ENCODE measurements around the gene CLDN6. TPM values are rescaled to one million over a fixed set of nuclear protein-coding genes. Genes with fewer than 3 reads are reported as not detected.

Gene CLDN6
- total RNA-seq, 1 donor from 2014 or later = not detected

GRCh38 chr16:2988590-2989099, 29.3 kb downstream of the CLDN6 start:
- DNase-seq (ENCODE audit: low read depth in 2 of 2) = no peak

GRCh38 chr16:2987833-2988232, 30.1 kb downstream of the CLDN6 start:
- no peak for DNase-seq (ENCODE audit: low read depth in 2 of 2)

- DNase-seq (ENCODE audit: low read depth in 2 of 2) = no peak
Measured at GRCh38 chr16:2987286-2987685, 30.7 kb downstream of the CLDN6 start.

GRCh38 chr16:2986623-2987188, 31.3 kb downstream of the CLDN6 start:
- DNase-seq (ENCODE audit: low read depth in 2 of 2) = no peak

- no peak for DNase-seq (ENCODE audit: low read depth in 2 of 2)
Measured at GRCh38 chr16:2985893-2986355, 32.1 kb downstream of the CLDN6 start.

GRCh38 chr16:2985462-2985861, 32.5 kb downstream of the CLDN6 start:
- DNase-seq (ENCODE audit: low read depth in 2 of 2) = no peak

- DNase-seq (ENCODE audit: low read depth in 2 of 2) = peak; percentile 56 to 73
Measured at GRCh38 chr16:2983706-2984136, 34.3 kb downstream of the CLDN6 start.

- no peak for DNase-seq (ENCODE audit: low read depth in 2 of 2)
Measured at GRCh38 chr16:2982402-2982801, 35.6 kb downstream of the CLDN6 start.

- no peak for DNase-seq (ENCODE audit: low read depth in 2 of 2)
Measured at GRCh38 chr16:2981899-2982250, 36.1 kb downstream of the CLDN6 start.

- no peak for DNase-seq (ENCODE audit: low read depth in 2 of 2)
Measured at GRCh38 chr16:2981177-2981898, 36.6 kb downstream of the CLDN6 start.

- peak; percentile 86 to 91 for DNase-seq (ENCODE audit: low read depth in 2 of 2)
Measured at GRCh38 chr16:2980227-2981176, 37.5 kb downstream of the CLDN6 start, which contains the start of gene PKMYT1. Gene PKMYT1, minus strand, starts transcription at chr16:2980446. Its CDS starts 789 bp downstream, at chr16:2979657.

- no peak for DNase-seq (ENCODE audit: low read depth in 2 of 2)
Measured at GRCh38 chr16:2979669-2980226, 38.2 kb downstream of the CLDN6 start.

- DNase-seq (ENCODE audit: low read depth in 2 of 2) = no peak
Measured at GRCh38 chr16:2977440-2977839, 40.5 kb downstream of the CLDN6 start.

- no peak for DNase-seq (ENCODE audit: low read depth in 2 of 2)
Measured at GRCh38 chr16:2976673-2977072, 41.3 kb downstream of the CLDN6 start.

- no peak for DNase-seq (ENCODE audit: low read depth in 2 of 2)
Measured at GRCh38 chr16:2976201-2976600, 41.8 kb downstream of the CLDN6 start.

- no peak for DNase-seq (ENCODE audit: low read depth in 2 of 2)
Measured at GRCh38 chr16:2975161-2975795, 42.7 kb downstream of the CLDN6 start.

- no peak for DNase-seq (ENCODE audit: low read depth in 2 of 2)
Measured at GRCh38 chr16:2974319-2975056, 43.5 kb downstream of the CLDN6 start.

- DNase-seq (ENCODE audit: low read depth in 2 of 2) = no peak
Measured at GRCh38 chr16:2973605-2974318, 44.2 kb downstream of the CLDN6 start.

GRCh38 chr16:2973093-2973492, 44.9 kb downstream of the CLDN6 start:
- no peak for DNase-seq (ENCODE audit: low read depth in 2 of 2)

All from lung microvascular endothelial cell (primary cell).